ENCODE results near the gene ZNF536. TPM values are rescaled to one million over a fixed set of nuclear protein-coding genes. Genes with fewer than 3 reads are reported as not detected.

Gene ZNF536
- total RNA-seq, 1 experiment from 2014 or later: not detected

- no peak overlapping the region for H3K4me3 ChIP-seq (ENCODE audit: low read length)
- no peak overlapping the region for H3K4me2 ChIP-seq (ENCODE audit: low read length)
- H4K20me1 ChIP-seq (ENCODE audit: low read length): no peaks in the 10 kb centered on the region
- ATAC-seq: no peak
- no peaks in the 10 kb centered on the region for H3K79me2 ChIP-seq (ENCODE audit: low read length)
- CTCF ChIA-PET: no interaction called here
- no peaks in the 10 kb centered on the region for H3K27me3 ChIP-seq (ENCODE audit: low read length)
- no peak for DNase-seq
- BruUV-seq (replicated peaks): no TSS peak
- TF ChIP-seq EZH2 (IDR thresholded peaks at IDR 0.05; ENCODE audit: low read length, unreplicated experiment) (no peak), EZH2phosphoT487 (IDR thresholded peaks at IDR 0.05; ENCODE audit: borderline replicate concordance, low read length) (no peak), CTCF (conservative IDR thresholded peaks at IDR 0.05; ENCODE audit: low read depth, low read length) (no peak)
- no peaks in the 10 kb centered on the region for H3K36me3 ChIP-seq (ENCODE audit: low read depth, low read length)
- no peak overlapping the region for H3K9ac ChIP-seq (ENCODE audit: low read length)
- no peaks in the 10 kb centered on the region for H3K9me3 ChIP-seq (ENCODE audit: low read length)
- intact Hi-C loops (cut with micrococcal nuclease): no loop called here
- no peak overlapping the region for H3K27ac ChIP-seq (ENCODE audit: low read length)
- no peaks in the 10 kb centered on the region for H3F3A ChIP-seq (ENCODE audit: low read length, unreplicated experiment)
- no peaks in the 10 kb centered on the region for H3K9me2 ChIP-seq (replicated peaks; ENCODE audit: low read length)
- POLR2A ChIA-PET (ENCODE audit: unreplicated experiment): no interaction called here
- H2AFZ ChIP-seq (ENCODE audit: low read length): no peak overlapping the region
- no peaks in the 10 kb centered on the region for H3K4me1 ChIP-seq (ENCODE audit: insufficient read depth, low read length)
Measured at GRCh38 chr19:30388819-30389218, 16.6 kb downstream of the ZNF536 start.

GRCh38 chr19:30390356-30390988 lies 18.3 kb downstream of the ZNF536 start:
- intact Hi-C loops (cut with micrococcal nuclease): no loop called here
- H3K27me3 ChIP-seq (ENCODE audit: low read length): no peaks in the 10 kb centered on the region

More at GRCh38 chr19:30390356-30390988, 18.3 kb downstream of the ZNF536 start:
- Histone ChIP-seq H3K4me1 (ENCODE audit: insufficient read depth, low read length) (no peaks in the 10 kb centered on the region), H3K9ac (ENCODE audit: low read length) (no peak overlapping the region), H3K36me3 (ENCODE audit: low read depth, low read length) (no peaks in the 10 kb centered on the region), H3K9me3 (ENCODE audit: low read length) (no peaks in the 10 kb centered on the region), H3K4me2 (ENCODE audit: low read length) (no peak overlapping the region), H4K20me1 (ENCODE audit: low read length) (no peaks in the 10 kb centered on the region), H3K4me3 (ENCODE audit: low read length) (no peak overlapping the region), H3K9me2 (replicated peaks; ENCODE audit: low read length) (no peaks in the 10 kb centered on the region), H3F3A (ENCODE audit: low read length, unreplicated experiment) (no peaks in the 10 kb centered on the region), H3K27ac (ENCODE audit: low read length) (no peak overlapping the region), H3K79me2 (ENCODE audit: low read length) (no peaks in the 10 kb centered on the region), H2AFZ (ENCODE audit: low read length) (no peak overlapping the region)
- ChIA-PET POLR2A (ENCODE audit: unreplicated experiment) (no interaction called here), CTCF (no interaction called here)
- no TSS peak for BruUV-seq (replicated peaks)
- ATAC-seq (no peak), DNase-seq (no peak)
- TF ChIP-seq EZH2phosphoT487 (IDR thresholded peaks at IDR 0.05; ENCODE audit: borderline replicate concordance, low read length): no peak
- no peak for TF ChIP-seq EZH2 (IDR thresholded peaks at IDR 0.05; ENCODE audit: low read length, unreplicated experiment)
- TF ChIP-seq CTCF (conservative IDR thresholded peaks at IDR 0.05; ENCODE audit: low read depth, low read length): no peak
